Measurements from ENCODE around the gene RNF213. TPM values are rescaled to one million over a fixed set of nuclear protein-coding genes. Genes with fewer than 3 reads are reported as not detected.

Gene RNF213
- total RNA-seq, 1 donor from 2014 or later, result 120 TPM

GRCh38 chr17:80419255-80419654 is 158.6 kb downstream of the RNF213 start:
- Histone ChIP-seq H2AFZ (ENCODE audit: low read depth, low read length) (no peak overlapping the region), H3K27ac (ENCODE audit: low read depth, low read length) (no peak overlapping the region), H3K36me3 (ENCODE audit: insufficient read depth, low read length) (peaks cover 8% of the 10 kb centered on the region), H4K20me1 (ENCODE audit: insufficient read depth, low read length) (peaks cover 51% of the 10 kb centered on the region), H3K4me1 (ENCODE audit: insufficient read depth, low read length) (peaks cover 7% of the 10 kb centered on the region), H3K9me3 (ENCODE audit: insufficient read depth, low read depth, low read length) (no peaks in the 10 kb centered on the region), H3K9ac (ENCODE audit: low read length) (no peak overlapping the region), H3K27me3 (ENCODE audit: insufficient read depth, low read length) (no peaks in the 10 kb centered on the region), H3K79me2 (ENCODE audit: insufficient read depth, low read length) (peaks cover 31% of the 10 kb centered on the region), H3K4me2 (ENCODE audit: low read length) (no peak overlapping the region), H3K4me3 (ENCODE audit: insufficient read depth, low read depth, low read length) (no peak overlapping the region)
- Mint-ChIP-seq H3K27ac (ENCODE audit: unreplicated experiment) (no peak overlapping the region), H3K4me3 (ENCODE audit: unreplicated experiment) (no peak overlapping the region), H3K27me3 (ENCODE audit: low read depth, unreplicated experiment) (no peaks in the 10 kb centered on the region), H3K36me3 (ENCODE audit: low read depth, unreplicated experiment) (peaks cover 12% of the 10 kb centered on the region), H3K4me1 (ENCODE audit: low read depth, unreplicated experiment) (peaks cover 12% of the 10 kb centered on the region), H3K9me3 (ENCODE audit: unreplicated experiment) (no peaks in the 10 kb centered on the region)
- FAIRE-seq, result no peak
- no peak for DNase-seq (ENCODE audit: low read depth)
- TF ChIP-seq EZH2 (IDR thresholded peaks at IDR 0.05; ENCODE audit: insufficient read depth, low read length) (no peak), CTCF (IDR thresholded peaks at IDR 0.05; ENCODE audit: insufficient read depth, low read depth, low read length) (no peak)

- H3K9ac ChIP-seq (ENCODE audit: low read length), result no peak overlapping the region
- H4K20me1 ChIP-seq (ENCODE audit: insufficient read depth, low read length), result peaks cover 47% of the 10 kb centered on the region
- H3K4me1 ChIP-seq (ENCODE audit: insufficient read depth, low read length), result no peaks in the 10 kb centered on the region
- H3K79me2 ChIP-seq (ENCODE audit: insufficient read depth, low read length), result peaks cover 16% of the 10 kb centered on the region
- H3K27ac ChIP-seq (ENCODE audit: low read depth, low read length), result no peak overlapping the region
- H3K36me3 ChIP-seq (ENCODE audit: insufficient read depth, low read length), result peaks cover 8% of the 10 kb centered on the region
- TF ChIP-seq CTCF (IDR thresholded peaks at IDR 0.05; ENCODE audit: insufficient read depth, low read depth, low read length), result no peak
- TF ChIP-seq EZH2 (IDR thresholded peaks at IDR 0.05; ENCODE audit: insufficient read depth, low read length), result no peak
- no peaks in the 10 kb centered on the region for H3K9me3 ChIP-seq (ENCODE audit: insufficient read depth, low read depth, low read length)
- Mint-ChIP-seq H3K4me1 (ENCODE audit: low read depth, unreplicated experiment) (peaks cover 6% of the 10 kb centered on the region), H3K36me3 (ENCODE audit: low read depth, unreplicated experiment) (peaks cover 12% of the 10 kb centered on the region), H3K4me3 (ENCODE audit: unreplicated experiment) (peak overlapping the region; percentile 45), H3K9me3 (ENCODE audit: unreplicated experiment) (no peaks in the 10 kb centered on the region), H3K27me3 (ENCODE audit: low read depth, unreplicated experiment) (no peaks in the 10 kb centered on the region), H3K27ac (ENCODE audit: unreplicated experiment) (no peak overlapping the region)
- H3K27me3 ChIP-seq (ENCODE audit: insufficient read depth, low read length), result no peaks in the 10 kb centered on the region
- DNase-seq (ENCODE audit: low read depth) (no peak), FAIRE-seq (no peak)
- no peak overlapping the region for H2AFZ ChIP-seq (ENCODE audit: low read depth, low read length)
- no peak overlapping the region for H3K4me2 ChIP-seq (ENCODE audit: low read length)
- H3K4me3 ChIP-seq (ENCODE audit: insufficient read depth, low read depth, low read length), result no peak overlapping the region
These were observed 160.9 kb downstream of the RNF213 start for GRCh38 chr17:80421381-80422090.

- TF ChIP-seq CTCF (IDR thresholded peaks at IDR 0.05; ENCODE audit: insufficient read depth, low read depth, low read length) (no peak), EZH2 (IDR thresholded peaks at IDR 0.05; ENCODE audit: insufficient read depth, low read length) (no peak)
- Histone ChIP-seq H3K4me3 (ENCODE audit: insufficient read depth, low read depth, low read length) (no peak overlapping the region), H4K20me1 (ENCODE audit: insufficient read depth, low read length) (peaks cover 41% of the 10 kb centered on the region), H3K4me2 (ENCODE audit: low read length) (no peak overlapping the region), H3K27me3 (ENCODE audit: insufficient read depth, low read length) (no peaks in the 10 kb centered on the region), H3K4me1 (ENCODE audit: insufficient read depth, low read length) (no peaks in the 10 kb centered on the region), H3K9ac (ENCODE audit: low read length) (no peak overlapping the region), H2AFZ (ENCODE audit: low read depth, low read length) (no peak overlapping the region), H3K27ac (ENCODE audit: low read depth, low read length) (no peak overlapping the region), H3K36me3 (ENCODE audit: insufficient read depth, low read length) (peaks cover 8% of the 10 kb centered on the region), H3K9me3 (ENCODE audit: insufficient read depth, low read depth, low read length) (no peaks in the 10 kb centered on the region), H3K79me2 (ENCODE audit: insufficient read depth, low read length) (peaks cover 9% of the 10 kb centered on the region)
- no peak overlapping the region for H3K4me3 Mint-ChIP-seq (ENCODE audit: unreplicated experiment)
- H3K27ac Mint-ChIP-seq (ENCODE audit: unreplicated experiment), result no peak overlapping the region
- H3K36me3 Mint-ChIP-seq (ENCODE audit: low read depth, unreplicated experiment), result peaks cover 8% of the 10 kb centered on the region
- H3K9me3 Mint-ChIP-seq (ENCODE audit: unreplicated experiment), result no peaks in the 10 kb centered on the region
- no peak for FAIRE-seq
- no peak for DNase-seq (ENCODE audit: low read depth)
- peaks cover 3% of the 10 kb centered on the region for H3K4me1 Mint-ChIP-seq (ENCODE audit: low read depth, unreplicated experiment)
- H3K27me3 Mint-ChIP-seq (ENCODE audit: low read depth, unreplicated experiment), result no peaks in the 10 kb centered on the region
These were observed 161.6 kb downstream of the RNF213 start for GRCh38 chr17:80422276-80422675.
